Liver (tissue), 3 donors: Measurements from ENCODE around the gene LRRN3.

Experiments
- ATF3 ChIP-seq: IDR thresholded peaks from 2 replicates; pipeline ENCODE4 v1.6.1; 2016; ENCODE audit warnings: antibody characterized with exemption
- CTCF ChIP-seq: fragments of 150-350 bp; IDR thresholded peaks from 2 replicates; pipeline ENCODE4 v1.5.1; 2017; ENCODE audit warnings: improper control_type of control experiment, low read depth, low read length; ENCODE audit not compliant: missing input control
- GABPA ChIP-seq, 2 donors: IDR thresholded peaks in 1 of 2; conservative IDR thresholded peaks in 1 of 2; 2 replicates each; pipeline ENCODE4 v1.6.1; 2016; ENCODE audit warnings: antibody characterized with exemption in 2 of 2, mild to moderate bottlenecking in 1 of 2, moderate library complexity in 1 of 2
- REST ChIP-seq: IDR thresholded peaks from 2 replicates; pipeline ENCODE4 v1.6.1; 2016; ENCODE audit warnings: antibody characterized with exemption, mild to moderate bottlenecking
- donor health status: healthy.
- donor health status: healthy.

- no peak for TF ChIP-seq REST
- TF ChIP-seq GABPA (IDR thresholded peaks at IDR 0.05 in 1 of 2, conservative IDR thresholded peaks at IDR 0.05 in 1 of 2), result no peak
- no peak for TF ChIP-seq CTCF
- no peak for TF ChIP-seq ATF3
Measured at GRCh38 chr7:111162692-111163091, 71.8 kb downstream of the LRRN3 start.
